NCI-H1930 (cell line): Measurements from ENCODE around the gene LILRB2.
A peak's percentile ranks its signal among the peaks of the same experiment; 100 is the strongest.
"Not testable (repeated sequence)": the region's sequence is repeated elsewhere in the genome, so short reads cannot be mapped to it uniquely, and the experiment has no call there.

ENCODE experiments used
- DNase-seq, 2 experiments: peaks; one replicate each; lab custom pipeline; 2025; lab: John Stamatoyannopoulos, UW

Gene LILRB2

GRCh38 chr19:54272181-54272580 is 8.7 kb downstream of the LILRB2 start:
- not testable (repeated sequence) for DNase-seq

- DNase-seq, result not testable (repeated sequence)
Measured at GRCh38 chr19:54271587-54271986, 9.3 kb downstream of the LILRB2 start.

DNA sequence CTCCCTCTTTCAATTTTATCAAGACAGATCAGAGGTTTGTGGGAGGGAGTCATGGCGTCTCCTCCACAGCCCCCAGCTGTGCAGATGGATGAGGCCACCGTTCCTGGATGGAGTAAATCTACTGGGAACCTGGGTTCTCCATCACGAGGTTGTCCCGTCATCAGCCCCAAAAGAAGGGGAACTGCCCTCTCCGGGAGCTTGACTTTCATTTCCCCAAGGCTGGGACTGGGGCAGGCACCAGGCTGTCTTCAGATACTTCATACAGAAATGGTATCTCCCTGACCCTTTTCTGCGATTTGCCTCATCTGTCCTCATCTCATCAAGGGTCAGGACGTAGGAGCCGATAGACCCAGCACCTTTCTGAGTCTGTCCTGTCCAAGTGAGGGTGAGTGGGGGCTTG is 9.8 kb downstream of the LILRB2 start:
- DNase-seq, result no peak

GRCh38 chr19:54268936-54269335 is 12.0 kb downstream of the LILRB2 start:
- no peak for DNase-seq

- DNase-seq, result peak; percentile 55 to 67
Measured at GRCh38 chr19:54266133-54266532, 14.8 kb downstream of the LILRB2 start.

DNA sequence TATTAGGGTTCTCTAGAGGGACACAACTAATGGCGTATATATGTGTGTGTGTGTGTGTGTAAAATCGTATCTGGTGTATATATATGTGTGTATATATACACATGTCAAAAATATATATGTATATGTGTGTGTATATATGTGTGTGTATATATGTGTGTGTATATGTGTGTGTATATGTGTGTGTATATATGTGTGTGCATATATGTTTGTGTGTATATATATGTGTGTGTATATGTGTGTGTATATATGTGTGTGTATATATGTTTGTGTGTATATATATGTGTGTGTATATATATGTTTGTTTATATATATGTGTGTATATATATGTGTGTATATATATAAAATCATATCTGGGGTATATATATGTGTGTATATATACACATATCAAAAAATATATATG is 18.4 kb downstream of the LILRB2 start:
- DNase-seq, result no peak

GRCh38 chr19:54262066-54262465 is 18.8 kb downstream of the LILRB2 start:
- no peak for DNase-seq

GRCh38 chr19:54257116-54257480 is 23.8 kb downstream of the LILRB2 start, which contains the start of gene LILRB5:
Gene LILRB5 (minus strand): TSS chr19:54257273. CDS start chr19:54257193, 80 bp downstream.
- DNase-seq, result no peak

DNA sequence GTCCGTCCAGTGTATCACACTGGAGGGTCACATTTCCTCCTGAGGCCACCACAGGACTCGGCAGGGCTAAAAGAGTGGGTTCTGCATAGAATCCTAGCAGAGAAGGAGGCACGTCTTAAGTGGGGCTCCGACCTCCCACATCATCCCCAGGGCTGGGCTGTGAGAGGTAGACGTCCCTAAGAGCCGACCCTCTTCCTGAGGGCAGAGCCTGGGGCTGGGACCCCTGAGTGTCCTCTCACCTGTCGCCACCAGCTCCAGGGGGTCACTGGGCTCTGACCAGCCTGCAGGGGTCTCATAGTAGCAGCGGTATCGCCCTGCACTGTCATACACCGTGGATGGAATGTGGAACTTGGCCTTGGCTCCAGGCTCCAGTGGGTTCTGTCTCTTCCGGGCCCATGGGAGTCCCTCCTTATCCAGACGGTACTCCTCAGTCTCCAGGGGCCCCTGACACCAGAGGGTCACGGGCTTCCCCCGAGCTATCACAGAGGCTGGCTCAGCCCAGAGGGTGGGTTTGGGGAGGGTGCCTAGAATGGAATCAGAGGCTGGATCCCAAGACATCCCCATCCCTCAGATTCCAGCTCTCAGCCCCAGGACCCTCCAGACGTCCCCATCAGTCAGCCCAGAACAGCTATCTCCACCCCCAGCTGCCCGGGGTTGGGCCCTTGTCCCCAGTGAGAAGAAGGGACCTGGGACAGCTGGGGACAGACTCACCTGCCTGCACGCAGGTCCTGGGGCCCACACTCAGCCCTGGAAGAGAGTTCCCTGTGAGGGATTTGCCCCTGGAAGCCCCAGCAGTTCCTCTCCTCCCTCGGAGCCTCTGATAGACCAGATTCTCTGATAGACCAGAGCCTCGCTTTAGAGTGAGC is 24.4 kb downstream of the LILRB2 start:
- DNase-seq, result no peak

- no peak for DNase-seq
Measured at GRCh38 chr19:54255105-54255775, 25.7 kb downstream of the LILRB2 start.

- DNase-seq, result no peak
Measured at GRCh38 chr19:54254195-54254906, 26.6 kb downstream of the LILRB2 start.

DNA sequence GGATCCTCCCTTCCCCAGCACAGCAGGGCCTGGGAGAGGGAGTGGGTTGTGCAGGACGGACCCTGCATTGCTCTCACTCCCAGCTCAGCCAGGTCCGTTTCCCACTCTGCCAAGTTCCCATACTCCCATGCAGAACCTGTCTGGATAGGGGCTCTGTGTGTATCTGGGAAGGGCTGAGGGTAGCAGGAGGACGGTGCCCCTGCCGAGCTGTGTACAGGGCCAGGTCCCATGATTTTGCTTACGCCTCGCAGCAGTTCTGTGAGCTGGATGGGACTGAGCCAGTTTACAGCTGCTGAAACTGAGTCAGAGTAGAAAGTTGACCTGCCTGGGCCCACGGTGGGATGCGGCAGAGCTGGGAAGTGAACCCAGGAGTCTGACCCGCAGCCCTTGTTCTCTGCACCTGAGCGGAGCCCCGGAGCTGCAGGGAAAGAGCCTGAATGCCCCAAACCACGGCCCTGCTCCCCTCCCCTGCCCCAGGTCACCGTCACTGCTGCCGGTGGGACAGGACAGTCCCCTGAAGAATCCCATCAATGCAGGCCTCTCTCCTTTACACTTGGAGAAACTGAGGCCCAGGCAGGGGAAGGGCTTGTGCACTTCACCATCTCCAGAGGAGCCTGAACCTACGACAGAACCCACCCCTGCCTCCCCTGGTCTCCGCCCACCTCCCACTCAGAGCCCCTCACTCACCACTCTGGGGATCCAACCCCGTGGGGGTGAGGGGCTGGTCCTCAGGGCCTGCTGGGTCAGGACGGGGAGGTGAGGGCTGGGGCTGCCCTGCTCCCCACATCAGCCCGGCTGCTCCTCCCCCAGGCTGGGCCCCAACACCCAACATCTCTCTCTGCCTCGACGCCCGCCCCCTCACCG is 27.3 kb downstream of the LILRB2 start:
- DNase-seq, result no peak

GRCh38 chr19:54252845-54253244 is 28.1 kb downstream of the LILRB2 start:
- DNase-seq, result no peak

- no peak for DNase-seq
Measured at GRCh38 chr19:54252243-54252642, 28.7 kb downstream of the LILRB2 start.

DNA sequence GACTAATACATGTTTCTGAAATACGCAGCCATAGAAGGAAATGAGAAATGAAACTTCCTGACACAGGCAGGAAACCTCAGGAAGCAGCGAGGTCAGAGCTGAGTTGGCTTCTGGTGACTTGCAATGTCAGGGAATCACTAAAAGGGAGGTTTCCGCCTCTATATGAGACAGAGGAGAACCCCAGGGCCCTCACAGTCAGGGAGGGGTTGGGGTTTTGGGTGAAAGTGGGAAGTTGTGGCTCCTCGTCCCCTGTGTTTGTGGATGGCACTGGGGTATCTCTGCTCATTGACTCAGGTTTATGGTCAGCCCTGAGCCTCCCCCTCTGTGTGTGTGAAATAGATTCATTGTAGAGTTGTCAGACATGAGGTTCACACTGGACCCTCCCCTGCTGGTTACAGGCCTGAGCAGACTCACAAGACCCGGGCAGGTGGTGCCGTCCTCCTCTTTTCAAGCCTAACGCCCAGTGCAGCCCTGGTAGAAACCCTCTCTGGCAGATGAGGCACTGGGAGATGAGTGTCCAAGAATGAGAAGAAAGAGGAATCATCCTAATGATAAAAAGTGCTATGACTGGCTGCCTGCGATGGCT is 32.8 kb downstream of the LILRB2 start:
- no peak for DNase-seq

- no peak for DNase-seq
Measured at GRCh38 chr19:54247106-54247930, 33.6 kb downstream of the LILRB2 start.

DNA sequence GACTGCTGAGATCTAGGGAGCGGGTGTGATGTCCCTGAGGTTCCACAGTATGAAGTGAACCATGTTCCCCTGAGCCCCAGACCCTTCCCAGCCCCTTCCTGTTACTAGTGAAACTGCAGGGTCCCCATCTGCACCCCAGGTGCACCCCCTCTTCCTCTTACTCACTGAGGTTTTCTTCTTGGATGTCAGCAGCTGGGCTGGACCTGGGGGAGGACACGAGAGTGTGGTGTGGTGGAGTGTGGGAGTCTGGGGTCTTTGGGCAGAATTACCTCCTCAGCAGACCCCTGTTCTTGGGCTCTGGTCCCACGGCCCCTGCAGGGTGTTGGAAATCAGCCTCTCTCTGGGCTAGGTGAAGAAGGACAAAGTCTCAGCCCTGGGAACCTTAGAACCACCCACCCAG is 35.0 kb downstream of the LILRB2 start:
- no peak for DNase-seq

DNA sequence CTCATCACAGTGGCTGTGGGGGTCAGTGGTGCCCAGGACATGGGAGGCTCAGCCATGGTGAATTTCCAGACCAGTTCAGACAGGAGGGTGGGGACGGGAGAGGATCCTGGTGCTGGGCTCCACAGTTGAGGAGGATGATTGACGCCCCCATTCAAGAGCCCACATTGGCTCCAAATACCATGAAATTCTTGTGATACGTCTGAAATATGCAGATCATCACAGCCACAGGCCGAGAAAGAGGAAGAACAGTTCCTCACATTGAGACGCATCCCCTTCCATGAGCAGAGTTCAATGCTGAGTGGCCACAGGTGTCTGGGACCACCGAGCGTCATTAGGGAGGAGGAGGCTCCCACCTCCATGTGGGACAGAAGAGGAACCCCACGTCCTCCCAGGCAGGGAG is 37.1 kb downstream of the LILRB2 start:
- DNase-seq, result not testable (repeated sequence)

DNA sequence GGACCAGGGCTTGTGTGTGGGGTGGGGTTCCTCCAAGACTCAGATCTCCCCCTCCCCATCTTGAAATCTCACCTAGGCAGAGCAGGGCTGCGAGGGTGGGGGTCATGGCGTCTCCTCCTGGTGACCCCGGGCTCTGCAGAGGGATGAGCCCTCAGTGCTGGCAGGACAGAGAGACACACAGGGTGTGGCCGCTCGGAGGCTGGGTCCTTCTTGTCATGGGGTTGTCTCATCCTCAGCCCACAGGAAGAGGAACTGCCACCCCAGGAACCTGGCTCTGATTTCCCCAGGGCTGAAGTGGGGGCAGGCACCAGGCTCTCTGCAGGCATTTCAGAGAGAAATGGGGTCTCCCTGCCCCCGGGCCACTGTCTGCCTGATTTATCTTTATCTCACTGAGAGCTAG is 38.3 kb downstream of the LILRB2 start, which contains the start of gene LILRA6:
Gene LILRA6, minus strand, starts transcription at position 145 of the 400 bp plus-strand sequence.
- DNase-seq, result not testable (repeated sequence)

DNA sequence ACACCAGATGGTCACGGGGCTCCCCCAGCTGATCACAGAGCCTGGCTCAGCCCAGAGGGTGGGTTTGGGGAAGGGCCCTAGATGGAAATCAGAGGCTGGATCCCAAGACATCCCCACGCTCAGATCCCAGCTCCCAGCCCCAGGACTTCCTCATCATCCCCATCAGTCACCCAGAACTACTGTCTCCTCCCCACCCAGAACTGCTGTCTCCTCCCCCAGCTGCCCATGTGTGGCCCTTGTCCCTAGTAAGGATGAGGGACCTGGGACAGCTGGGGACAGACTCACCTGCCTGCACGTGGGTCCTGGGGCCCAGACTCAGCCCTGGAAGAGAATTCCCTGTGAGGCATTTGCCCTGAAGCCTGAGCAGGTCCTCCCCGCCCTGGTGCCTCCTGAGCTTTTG is 38.7 kb downstream of the LILRB2 start:
- not testable (repeated sequence) for DNase-seq
